TTC549 (cell line): ENCODE data around the gene PIGZ.

Source experiments
- FAIRE-seq: peaks from 2 replicates; lab custom pipeline; 2012; peaks lifted over from hg19 to GRCh38; lab: Jason Lieb, UNC

PIGZ gene

DNA sequence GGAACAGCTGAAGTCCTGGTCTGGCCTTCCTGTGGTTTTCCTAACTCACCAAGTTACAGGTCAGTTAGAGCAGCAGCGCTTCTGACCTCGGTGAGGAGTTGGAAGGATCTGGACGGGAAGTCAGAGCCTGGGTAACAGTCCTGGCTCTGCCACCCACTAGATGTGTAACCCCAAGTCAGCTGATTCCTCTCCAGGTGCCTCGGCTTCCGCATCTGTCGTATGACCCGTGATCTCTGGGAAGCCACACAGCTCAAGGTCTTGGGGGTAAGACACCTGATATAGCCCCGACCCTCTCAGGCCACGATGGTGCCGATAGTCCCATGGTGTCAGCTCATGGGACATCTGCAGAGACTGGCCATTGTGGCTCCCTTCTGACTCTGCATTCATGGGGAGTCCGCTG is 8.3 kb upstream of the PIGZ start:
- no peak for FAIRE-seq

GRCh38 chr3:196975349-196975748 is 6.7 kb upstream of the PIGZ start:
- no peak for FAIRE-seq

- FAIRE-seq, result no peak
Measured at GRCh38 chr3:196974661-196975060, 6.0 kb upstream of the PIGZ start.

DNA sequence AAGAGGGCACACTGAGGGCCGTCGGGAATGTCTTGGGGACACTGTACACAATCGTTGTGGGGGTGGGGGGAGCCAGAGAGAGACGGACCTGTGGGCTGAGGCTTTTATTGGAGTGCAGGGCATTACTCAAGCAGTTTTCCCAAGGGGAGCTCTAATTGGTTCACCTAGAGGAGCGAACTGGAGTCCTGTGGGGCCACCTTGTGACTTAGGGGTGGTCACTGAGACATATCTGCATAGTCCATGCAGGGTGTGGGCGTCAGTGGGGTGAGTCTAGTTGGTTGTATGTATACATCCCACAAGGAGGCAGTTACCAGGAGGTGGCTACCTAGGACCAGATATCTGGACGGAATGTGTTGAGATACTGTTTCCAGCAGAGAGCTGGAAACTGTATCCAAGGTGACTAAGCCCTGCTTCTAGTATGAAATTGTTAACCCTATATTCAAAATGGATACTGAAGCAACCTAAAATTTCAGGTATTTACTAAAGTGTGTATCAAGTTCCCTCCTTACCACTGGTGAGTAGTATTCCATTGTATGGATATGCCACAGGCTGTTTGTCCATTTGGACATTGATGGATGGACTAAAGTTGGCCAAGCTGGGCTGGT is 2.6 kb upstream of the PIGZ start:
- no peak for FAIRE-seq

- FAIRE-seq, result no peak
Measured at GRCh38 chr3:196970547-196971093, 2.0 kb upstream of the PIGZ start.

DNA sequence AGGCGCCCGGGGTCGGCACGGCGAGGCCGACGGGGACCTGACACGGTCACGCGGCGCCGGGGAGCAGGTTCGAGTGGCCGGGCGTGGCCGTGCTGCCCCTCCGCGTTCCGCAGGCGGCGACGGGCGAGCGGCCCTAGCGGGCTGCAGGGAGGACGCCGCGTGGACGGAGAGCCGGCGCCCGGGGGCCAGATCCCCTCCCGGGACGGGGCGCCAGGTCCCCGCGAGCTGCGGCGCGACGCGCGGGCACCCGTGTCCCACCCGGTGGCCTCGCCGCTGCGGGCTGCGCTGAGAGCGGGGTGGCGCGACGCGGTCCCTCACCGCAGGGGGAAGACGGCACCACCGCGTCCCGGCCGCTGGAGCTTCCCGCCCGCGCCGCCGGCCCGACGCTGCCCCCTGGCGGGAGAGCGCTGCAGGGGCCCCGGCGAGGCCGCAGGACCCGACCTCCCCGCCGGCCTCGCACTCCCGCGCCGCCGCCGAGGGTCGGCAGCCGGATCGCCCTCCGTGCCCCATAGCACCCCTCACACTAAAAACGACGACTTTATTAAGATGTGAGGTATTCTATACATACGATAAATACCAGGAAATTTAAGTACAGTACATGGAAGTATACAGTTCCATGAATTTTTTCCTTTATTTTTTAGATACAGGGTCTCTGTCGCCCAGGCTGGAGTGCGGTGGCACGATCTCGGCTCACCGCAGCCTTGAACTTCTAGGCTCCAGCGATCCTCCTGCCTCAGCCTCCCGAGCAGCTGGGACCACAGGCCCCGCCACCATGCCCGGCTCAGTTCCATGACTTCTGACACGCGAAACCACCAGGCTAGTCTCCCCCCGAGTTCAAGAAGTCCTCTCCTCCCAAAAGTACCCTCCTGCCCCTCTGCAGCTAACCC is 1.3 kb upstream of the PIGZ start:
- FAIRE-seq, result no peak

GRCh38 chr3:196969134-196969659 is 564 bp upstream of the PIGZ start:
- FAIRE-seq, result no peak

DNA sequence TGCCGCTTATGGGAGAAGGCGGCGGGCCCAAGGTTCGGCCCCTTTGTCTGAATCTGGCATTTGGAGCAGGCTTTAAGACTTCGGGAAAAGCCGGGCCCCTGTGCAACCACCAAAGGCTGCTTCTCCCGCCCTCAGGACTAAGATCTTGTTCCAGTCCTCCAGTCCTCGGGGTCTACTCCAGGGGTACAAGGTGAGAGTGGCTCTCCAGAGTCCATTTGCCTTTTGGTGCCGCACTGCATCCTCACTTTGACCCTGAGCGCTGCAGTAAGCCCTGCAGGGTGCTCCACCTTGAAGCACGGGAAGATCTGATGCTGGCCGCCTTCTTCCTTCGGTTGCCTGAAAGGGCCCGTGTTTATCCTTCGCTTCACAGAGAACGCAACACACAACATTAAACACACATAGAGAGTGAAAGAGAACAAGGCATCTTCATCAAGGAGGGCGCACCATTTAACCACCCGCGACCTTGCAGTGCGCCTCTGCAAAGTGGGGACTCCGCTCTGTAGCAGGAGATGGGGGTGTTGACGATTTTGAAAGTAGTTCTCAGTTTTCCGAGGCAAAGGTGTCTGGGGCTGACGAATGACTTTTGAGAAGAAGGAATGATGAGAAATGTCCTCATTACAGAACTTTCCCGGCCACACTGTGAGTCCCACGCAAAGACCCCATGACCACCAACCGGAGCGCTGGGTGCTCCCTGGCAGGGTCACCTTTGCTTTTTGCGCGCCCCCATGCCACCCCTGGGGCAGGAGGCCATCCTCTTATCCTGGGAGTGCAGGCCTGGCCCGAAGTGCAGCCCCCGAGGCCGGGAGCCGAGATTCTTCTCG is 1.0 kb downstream of the PIGZ start:
- FAIRE-seq, result no peak

DNA sequence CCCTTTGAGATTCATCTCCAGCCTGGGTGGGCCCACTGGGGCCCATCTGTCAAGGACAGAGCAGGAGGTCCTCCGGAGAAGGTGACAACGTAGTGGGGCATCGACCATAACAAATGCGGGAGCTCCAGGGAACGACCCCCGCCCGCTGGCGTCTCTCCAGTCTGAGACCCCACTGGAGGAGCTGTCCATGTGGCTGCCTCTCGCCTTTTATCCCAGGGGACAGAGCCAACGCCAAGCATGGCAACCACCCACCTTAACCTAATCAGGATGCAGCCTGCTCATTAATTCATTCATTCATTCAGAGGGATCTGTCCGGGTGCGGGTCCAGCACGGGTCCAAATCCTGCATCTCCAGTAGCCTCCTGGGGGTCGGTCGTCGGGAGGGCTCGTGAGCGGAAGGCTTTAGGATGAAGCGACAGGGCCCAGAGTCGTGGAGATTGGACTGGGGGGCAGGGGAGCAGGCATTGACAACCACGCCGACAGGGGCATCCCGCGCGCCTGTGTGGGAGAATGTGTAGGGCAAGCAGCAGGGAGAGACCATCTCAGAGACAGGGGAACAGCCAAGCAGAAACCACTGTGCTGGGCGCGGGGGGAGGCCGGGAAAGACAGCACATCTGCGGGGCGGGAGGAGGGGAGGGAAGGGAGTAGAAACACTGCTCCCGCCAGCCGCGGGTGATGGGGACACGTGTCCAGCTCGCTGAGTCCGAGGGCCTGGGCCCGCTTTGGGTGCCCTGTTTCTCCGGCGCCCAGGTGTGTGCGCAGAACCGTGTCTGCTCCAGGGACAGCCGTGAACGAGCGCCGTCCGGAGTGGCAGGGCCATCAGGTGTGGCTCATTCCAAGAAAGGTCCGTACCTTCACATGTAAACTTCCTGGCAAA is 1.9 kb downstream of the PIGZ start:
- no peak for FAIRE-seq

GRCh38 chr3:196965804-196966173 is 2.8 kb downstream of the PIGZ start:
- no peak for FAIRE-seq

DNA sequence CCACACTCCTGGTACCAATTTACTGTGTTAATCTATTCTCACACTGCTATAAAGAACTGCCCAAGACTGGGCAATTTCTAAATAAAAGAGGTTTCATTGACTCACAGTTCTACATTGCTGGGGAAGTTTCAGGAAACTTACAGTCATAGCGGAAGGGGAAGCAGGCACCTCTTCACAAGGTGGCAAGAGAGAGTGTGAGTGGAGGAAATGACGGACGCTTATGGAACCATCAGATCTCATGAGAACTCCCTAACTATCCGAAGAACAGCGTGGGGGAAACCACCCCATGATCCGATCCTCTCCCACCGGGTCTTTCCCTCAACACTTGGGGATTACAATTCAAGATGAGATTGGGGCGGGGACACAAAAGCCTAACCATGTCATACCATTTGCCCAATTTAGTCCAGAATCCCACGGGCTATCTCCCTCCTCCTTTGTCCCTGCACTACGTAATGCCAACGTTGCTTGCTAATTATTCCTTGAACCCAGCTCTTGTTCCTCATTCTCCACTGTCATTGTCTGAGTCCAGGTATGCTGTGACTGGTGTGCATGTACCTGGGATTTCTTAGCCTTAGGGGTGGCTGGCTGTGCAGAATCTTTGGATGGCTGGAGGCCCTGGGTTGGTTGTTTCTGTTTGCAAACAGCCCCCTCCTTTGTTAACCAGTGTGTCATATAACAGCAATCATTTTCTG is 3.4 kb downstream of the PIGZ start:
- no peak for FAIRE-seq

DNA sequence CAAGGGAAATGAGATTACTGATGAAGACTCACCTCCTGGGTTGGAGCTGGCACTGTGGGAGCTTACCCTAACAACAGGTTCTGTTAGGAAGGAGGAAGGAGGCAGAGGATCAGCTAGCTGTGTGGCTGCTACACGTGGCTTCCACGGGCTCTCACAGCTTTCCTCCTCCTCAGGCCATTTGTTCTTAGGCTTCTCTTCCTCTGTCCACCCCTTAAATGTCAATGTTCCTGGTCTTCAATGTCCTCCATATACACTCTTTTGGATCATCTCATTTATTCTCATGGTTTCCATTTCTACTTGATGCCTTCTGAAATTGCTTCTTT is 5.0 kb downstream of the PIGZ start:
- FAIRE-seq, result no peak

GRCh38 chr3:196962930-196963630 is 5.6 kb downstream of the PIGZ start:
- FAIRE-seq, result no peak

- no peak for FAIRE-seq
Measured at GRCh38 chr3:196962108-196962929, 6.3 kb downstream of the PIGZ start.

DNA sequence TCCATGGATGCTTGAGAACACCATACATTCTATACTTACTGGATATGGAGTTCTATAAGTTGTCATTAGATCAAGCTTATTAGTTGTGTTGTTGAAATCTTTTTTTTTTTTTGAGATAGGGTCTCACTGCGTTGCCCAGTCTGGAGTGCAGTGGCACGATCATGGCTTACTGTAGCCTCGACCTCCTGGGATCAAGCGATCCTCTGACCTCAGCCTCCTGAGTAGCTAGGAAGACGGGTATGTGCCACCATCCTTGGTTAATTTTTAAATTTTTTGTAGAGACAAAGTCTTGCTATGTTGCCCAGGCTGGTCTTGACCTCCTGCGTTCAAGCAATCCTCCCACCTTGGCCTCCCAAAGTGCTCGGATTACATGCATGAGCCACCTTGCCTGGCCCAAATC is 13.8 kb downstream of the PIGZ start:
- no peak for FAIRE-seq

GRCh38 chr3:196951371-196951770 is 17.3 kb downstream of the PIGZ start:
- FAIRE-seq, result no peak

GRCh38 chr3:196949750-196950149 is 18.9 kb downstream of the PIGZ start:
- FAIRE-seq, result no peak

GRCh38 chr3:196949285-196949619 is 19.4 kb downstream of the PIGZ start:
- FAIRE-seq, result no peak

- no peak for FAIRE-seq
Measured at GRCh38 chr3:196948442-196949284, 20.0 kb downstream of the PIGZ start.
